ENCODE data around the gene ELK4.

ELK4 gene

DNA sequence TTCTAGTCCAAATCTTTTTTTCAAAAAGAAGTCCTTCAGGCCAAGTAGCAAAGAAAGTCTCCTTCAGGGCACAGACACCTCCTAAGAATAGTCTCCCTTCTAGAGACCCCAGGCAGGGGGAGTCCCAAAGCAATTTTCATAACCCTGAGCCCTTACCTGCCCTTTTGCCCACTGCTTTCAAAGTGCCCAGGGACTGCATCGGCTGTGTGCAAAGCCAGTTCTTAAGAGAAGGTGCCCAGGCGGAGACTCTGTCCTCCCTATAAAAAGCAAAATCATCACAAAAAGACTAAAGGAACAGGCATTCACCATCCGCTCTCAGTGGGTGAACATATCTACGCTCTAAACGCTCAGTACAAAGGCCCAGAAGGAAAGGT, 32.2 kb downstream of the ELK4 start:
- Histone ChIP-seq H3K9me3 (ENCODE audit: control insufficient read depth, insufficient read depth, low read length) (no peaks in the 10 kb centered on the region), H3K9ac (ENCODE audit: low read depth, low read length) (no peak overlapping the region), H3K4me3 (ENCODE audit: low read depth, low read length) (no peak overlapping the region), H3K27me3 (ENCODE audit: control insufficient read depth, insufficient read depth, low read length) (no peaks in the 10 kb centered on the region), H3K36me3 (ENCODE audit: control insufficient read depth, insufficient read depth, low read length) (peaks cover 6% of the 10 kb centered on the region), H3K4me1 (ENCODE audit: control insufficient read depth, insufficient read depth, low read length) (peaks cover 2% of the 10 kb centered on the region)

DNA sequence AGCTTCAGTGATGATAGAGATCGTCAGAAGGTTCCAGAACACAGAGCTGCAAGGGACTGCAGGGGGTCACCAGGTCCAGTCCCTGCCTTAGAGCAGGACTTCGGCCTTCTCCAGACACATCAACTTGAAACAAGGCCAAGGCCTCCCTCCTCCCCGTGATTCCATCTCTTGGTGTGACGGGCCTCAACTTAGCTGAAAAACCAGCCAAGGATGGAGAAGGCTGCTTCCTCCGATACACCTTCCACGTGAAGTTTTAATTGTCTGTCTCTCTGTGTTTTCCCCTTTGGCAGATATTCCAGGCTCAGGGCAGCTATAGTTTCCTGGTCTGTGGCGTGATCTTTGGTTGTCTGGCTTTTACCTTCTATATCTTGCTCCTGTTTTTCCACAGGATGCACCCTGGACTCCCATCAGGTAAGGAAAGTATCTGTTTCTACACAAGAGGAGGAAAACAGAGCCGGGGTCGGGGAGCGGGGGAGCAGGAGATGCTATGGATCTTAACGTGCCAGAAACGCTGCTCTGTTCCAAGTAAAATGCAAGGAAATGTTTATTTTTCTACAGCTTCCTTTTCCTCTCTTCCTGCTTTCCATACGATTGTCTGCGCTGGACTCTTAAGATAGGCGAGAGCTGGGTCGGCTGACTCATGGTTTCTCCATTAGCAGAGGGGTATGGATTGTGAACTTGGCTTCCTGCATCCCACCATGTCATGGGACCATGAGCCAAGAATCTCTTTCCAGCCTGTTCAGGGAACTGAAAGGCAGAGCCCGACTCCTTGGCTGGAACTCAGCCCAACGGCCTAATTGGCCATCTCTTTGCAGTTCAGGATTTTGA, 32.8 kb downstream of the ELK4 start:
- no peak overlapping the region for H3K4me3 ChIP-seq (ENCODE audit: low read depth, low read length)
- peaks cover 2% of the 10 kb centered on the region for H3K4me1 ChIP-seq (ENCODE audit: control insufficient read depth, insufficient read depth, low read length)
- H3K27me3 ChIP-seq (ENCODE audit: control insufficient read depth, insufficient read depth, low read length): no peaks in the 10 kb centered on the region
- no peak overlapping the region for H3K9ac ChIP-seq (ENCODE audit: low read depth, low read length)
- no peaks in the 10 kb centered on the region for H3K9me3 ChIP-seq (ENCODE audit: control insufficient read depth, insufficient read depth, low read length)
- peaks cover 6% of the 10 kb centered on the region for H3K36me3 ChIP-seq (ENCODE audit: control insufficient read depth, insufficient read depth, low read length)

DNA sequence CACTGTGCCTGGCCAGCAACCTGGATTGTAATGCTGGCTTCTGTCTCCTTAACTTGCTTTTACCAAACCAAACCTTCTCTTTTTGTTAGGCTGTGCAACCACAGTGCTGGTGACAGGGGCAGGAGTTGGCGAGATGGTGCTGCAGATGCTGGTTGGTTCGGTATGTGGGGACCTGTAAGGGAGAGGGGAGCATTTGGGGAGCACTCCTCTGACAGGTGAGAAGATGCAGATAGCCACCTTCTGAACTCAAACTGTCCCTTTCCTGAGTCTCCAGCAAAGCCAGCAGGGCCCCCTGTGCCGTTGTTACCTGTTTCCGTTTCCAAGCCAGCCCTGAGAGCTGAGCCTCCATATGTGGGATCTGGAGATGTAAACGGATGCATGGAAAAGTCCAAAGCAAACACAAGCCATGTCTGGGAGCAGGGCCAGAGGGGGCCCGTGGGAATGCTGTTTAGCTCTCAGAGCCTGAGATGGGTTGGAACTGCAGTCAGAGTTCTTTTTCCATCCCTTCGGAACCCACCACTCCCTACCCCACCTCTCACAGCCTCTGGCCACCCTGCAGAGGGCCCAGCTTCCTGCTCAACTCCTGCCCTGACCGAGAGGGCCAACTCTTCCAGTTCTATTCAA, 34.0 kb downstream of the ELK4 start:
- no peak overlapping the region for H3K9ac ChIP-seq (ENCODE audit: low read depth, low read length)
- no peak overlapping the region for H3K4me3 ChIP-seq (ENCODE audit: low read depth, low read length)
- no peaks in the 10 kb centered on the region for H3K27me3 ChIP-seq (ENCODE audit: control insufficient read depth, insufficient read depth, low read length)
- H3K4me1 ChIP-seq (ENCODE audit: control insufficient read depth, insufficient read depth, low read length): peaks cover 2% of the 10 kb centered on the region
- no peaks in the 10 kb centered on the region for H3K9me3 ChIP-seq (ENCODE audit: control insufficient read depth, insufficient read depth, low read length)
- H3K36me3 ChIP-seq (ENCODE audit: control insufficient read depth, insufficient read depth, low read length): peaks cover 6% of the 10 kb centered on the region

DNA sequence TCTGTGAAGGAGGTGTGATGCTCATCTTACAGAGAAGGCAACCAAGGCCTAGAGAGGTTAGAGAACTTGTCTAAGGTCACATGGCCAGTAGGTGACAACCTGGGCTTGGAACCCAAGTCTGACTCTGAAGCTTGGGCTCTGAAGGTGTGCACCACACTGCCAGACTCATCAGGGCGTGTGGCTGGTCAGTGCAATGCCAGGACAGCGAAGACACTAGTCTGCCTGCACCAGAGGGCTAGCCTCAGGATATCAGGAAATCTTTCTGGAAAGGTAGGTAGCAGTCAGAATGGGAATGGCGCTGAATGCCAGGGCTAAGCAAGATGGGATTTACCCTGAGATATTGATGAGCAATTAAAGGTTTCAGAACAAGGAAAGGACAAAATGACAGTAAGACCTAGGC, 34.9 kb downstream of the ELK4 start:
- H3K9ac ChIP-seq (ENCODE audit: low read depth, low read length): no peak overlapping the region
- H3K4me1 ChIP-seq (ENCODE audit: control insufficient read depth, insufficient read depth, low read length): no peaks in the 10 kb centered on the region
- no peaks in the 10 kb centered on the region for H3K27me3 ChIP-seq (ENCODE audit: control insufficient read depth, insufficient read depth, low read length)
- no peaks in the 10 kb centered on the region for H3K9me3 ChIP-seq (ENCODE audit: control insufficient read depth, insufficient read depth, low read length)
- no peak overlapping the region for H3K4me3 ChIP-seq (ENCODE audit: low read depth, low read length)
- H3K36me3 ChIP-seq (ENCODE audit: control insufficient read depth, insufficient read depth, low read length): peaks cover 6% of the 10 kb centered on the region

DNA sequence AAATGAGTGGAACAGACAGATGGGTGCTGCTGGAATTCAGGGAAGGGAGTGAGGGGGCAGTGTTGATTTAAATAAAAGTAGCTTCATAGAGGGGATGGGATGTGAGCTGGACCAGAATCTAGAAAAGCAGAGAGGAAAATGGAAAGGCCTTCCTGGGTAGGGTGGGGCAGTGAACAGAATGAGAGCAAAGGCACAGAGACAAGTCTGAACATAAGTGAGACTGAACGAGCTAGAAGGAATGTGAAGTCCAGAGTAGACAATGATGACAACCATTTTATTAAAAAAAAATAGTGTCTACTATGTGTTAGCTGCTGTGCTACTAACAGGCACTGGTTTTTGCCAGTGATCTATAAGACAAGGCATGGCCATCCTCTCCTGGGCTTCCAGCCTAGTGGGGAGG, 36.0 kb downstream of the ELK4 start:
- peaks cover 6% of the 10 kb centered on the region for H3K36me3 ChIP-seq (ENCODE audit: control insufficient read depth, insufficient read depth, low read length)
- H3K4me1 ChIP-seq (ENCODE audit: control insufficient read depth, insufficient read depth, low read length): peaks cover 4% of the 10 kb centered on the region
- no peaks in the 10 kb centered on the region for H3K9me3 ChIP-seq (ENCODE audit: control insufficient read depth, insufficient read depth, low read length)
- H3K4me3 ChIP-seq (ENCODE audit: low read depth, low read length): no peak overlapping the region
- H3K9ac ChIP-seq (ENCODE audit: low read depth, low read length): no peak overlapping the region
- peaks cover 4% of the 10 kb centered on the region for H3K27me3 ChIP-seq (ENCODE audit: control insufficient read depth, insufficient read depth, low read length)

DNA sequence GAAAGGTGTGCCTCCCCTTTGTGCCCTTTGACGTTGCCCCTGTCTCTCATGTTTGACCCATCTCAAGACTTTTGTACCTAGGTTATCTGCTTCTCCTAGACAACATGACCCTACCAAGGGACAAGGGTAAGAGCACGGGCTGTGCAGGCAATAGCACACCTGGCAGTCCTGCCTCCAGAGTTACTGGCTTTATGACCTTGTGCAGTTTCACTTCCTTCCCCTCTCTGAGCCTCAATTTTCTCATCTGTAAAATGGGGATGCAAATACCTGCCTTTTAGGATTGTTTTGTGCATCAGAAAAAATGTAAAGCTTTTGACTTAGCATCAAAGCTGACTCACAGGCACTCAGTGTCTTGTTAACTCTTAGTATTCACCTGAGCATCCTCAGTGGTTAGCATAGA, 36.4 kb downstream of the ELK4 start:
- peaks cover 6% of the 10 kb centered on the region for H3K36me3 ChIP-seq (ENCODE audit: control insufficient read depth, insufficient read depth, low read length)
- peaks cover 4% of the 10 kb centered on the region for H3K27me3 ChIP-seq (ENCODE audit: control insufficient read depth, insufficient read depth, low read length)
- no peak overlapping the region for H3K4me3 ChIP-seq (ENCODE audit: low read depth, low read length)
- H3K4me1 ChIP-seq (ENCODE audit: control insufficient read depth, insufficient read depth, low read length): peaks cover 4% of the 10 kb centered on the region
- no peaks in the 10 kb centered on the region for H3K9me3 ChIP-seq (ENCODE audit: control insufficient read depth, insufficient read depth, low read length)
- H3K9ac ChIP-seq (ENCODE audit: low read depth, low read length): no peak overlapping the region

- Histone ChIP-seq H3K9ac (ENCODE audit: low read depth, low read length) (no peak overlapping the region), H3K4me3 (ENCODE audit: low read depth, low read length) (no peak overlapping the region), H3K9me3 (ENCODE audit: control insufficient read depth, insufficient read depth, low read length) (no peaks in the 10 kb centered on the region), H3K27me3 (ENCODE audit: control insufficient read depth, insufficient read depth, low read length) (peaks cover 4% of the 10 kb centered on the region), H3K36me3 (ENCODE audit: control insufficient read depth, insufficient read depth, low read length) (peaks cover 6% of the 10 kb centered on the region), H3K4me1 (ENCODE audit: control insufficient read depth, insufficient read depth, low read length) (peaks cover 4% of the 10 kb centered on the region)
Measured at GRCh38 chr1:205594846-205595245, 37.0 kb downstream of the ELK4 start.

DNA sequence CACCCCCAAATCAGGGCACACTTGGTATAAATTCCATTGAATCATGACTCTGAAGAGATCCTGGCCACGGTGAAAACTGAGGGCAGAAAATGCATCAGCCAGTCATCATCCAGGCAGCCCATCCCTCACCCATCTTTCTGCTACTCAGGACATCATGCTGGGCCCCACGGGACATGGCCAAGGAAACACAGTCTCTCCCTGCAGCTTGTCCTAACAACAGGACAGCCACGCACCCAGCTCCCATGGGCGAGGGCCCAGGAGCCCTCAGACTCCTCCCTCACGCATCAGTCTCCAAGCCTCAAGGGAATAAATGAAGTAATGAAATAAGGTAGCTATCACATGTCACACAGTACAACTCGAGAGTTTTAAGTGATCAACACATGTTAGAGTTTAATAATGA, 37.8 kb downstream of the ELK4 start:
- Histone ChIP-seq H3K27me3 (ENCODE audit: control insufficient read depth, insufficient read depth, low read length) (peaks cover 4% of the 10 kb centered on the region), H3K4me1 (ENCODE audit: control insufficient read depth, insufficient read depth, low read length) (peaks cover 4% of the 10 kb centered on the region), H3K36me3 (ENCODE audit: control insufficient read depth, insufficient read depth, low read length) (peaks cover 6% of the 10 kb centered on the region), H3K4me3 (ENCODE audit: low read depth, low read length) (no peak overlapping the region), H3K9ac (ENCODE audit: low read depth, low read length) (no peak overlapping the region), H3K9me3 (ENCODE audit: control insufficient read depth, insufficient read depth, low read length) (no peaks in the 10 kb centered on the region)

GRCh38 chr1:205593532-205593931, 38.3 kb downstream of the ELK4 start:
- peaks cover 4% of the 10 kb centered on the region for H3K4me1 ChIP-seq (ENCODE audit: control insufficient read depth, insufficient read depth, low read length)
- no peak overlapping the region for H3K4me3 ChIP-seq (ENCODE audit: low read depth, low read length)
- no peak overlapping the region for H3K9ac ChIP-seq (ENCODE audit: low read depth, low read length)

DNA sequence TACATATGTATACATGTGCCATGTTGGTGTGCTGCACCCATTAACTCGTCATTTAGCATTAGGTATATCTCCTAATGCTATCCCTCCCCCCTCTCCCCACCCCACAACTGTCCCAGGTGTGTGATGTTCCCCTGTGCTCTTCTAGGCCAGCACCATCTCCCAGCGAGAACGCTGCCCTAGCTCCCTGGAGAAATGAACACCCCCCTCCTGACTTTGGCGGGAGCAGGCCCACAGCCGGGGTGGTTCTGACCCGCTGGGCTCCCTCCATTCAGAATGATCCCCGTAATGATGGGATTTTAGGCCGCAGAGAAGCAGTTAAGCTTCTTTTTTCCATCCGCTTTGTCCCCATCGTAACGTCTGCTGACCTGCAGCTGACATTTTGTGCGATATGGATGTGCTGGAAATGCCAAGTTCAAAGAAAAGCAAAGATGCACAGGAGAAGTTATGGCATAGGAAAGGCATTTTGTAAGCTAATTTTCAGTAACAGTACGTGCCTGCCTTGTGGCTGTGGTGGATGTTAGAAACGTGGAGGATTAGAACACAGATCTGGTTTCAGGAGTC, 39.3 kb downstream of the ELK4 start:
- Histone ChIP-seq H3K4me3 (ENCODE audit: low read depth, low read length) (peak overlapping the region; percentile 62), H3K9ac (ENCODE audit: low read depth, low read length) (peak overlapping the region; percentile 68), H3K27me3 (ENCODE audit: control insufficient read depth, insufficient read depth, low read length) (peaks cover 4% of the 10 kb centered on the region), H3K4me1 (ENCODE audit: control insufficient read depth, insufficient read depth, low read length) (peaks cover 4% of the 10 kb centered on the region), H3K36me3 (ENCODE audit: control insufficient read depth, insufficient read depth, low read length) (peaks cover 2% of the 10 kb centered on the region), H3K9me3 (ENCODE audit: control insufficient read depth, insufficient read depth, low read length) (no peaks in the 10 kb centered on the region)

More at GRCh38 chr1:205593532-205593931, 38.3 kb downstream of the ELK4 start:
- Histone ChIP-seq H3K36me3 (ENCODE audit: control insufficient read depth, insufficient read depth, low read length) (peaks cover 6% of the 10 kb centered on the region), H3K27me3 (ENCODE audit: control insufficient read depth, insufficient read depth, low read length) (peaks cover 4% of the 10 kb centered on the region), H3K9me3 (ENCODE audit: control insufficient read depth, insufficient read depth, low read length) (no peaks in the 10 kb centered on the region)

- Histone ChIP-seq H3K4me3 (ENCODE audit: low read depth, low read length) (peak overlapping the region; percentile 62), H3K27me3 (ENCODE audit: control insufficient read depth, insufficient read depth, low read length) (peaks cover 4% of the 10 kb centered on the region), H3K36me3 (ENCODE audit: control insufficient read depth, insufficient read depth, low read length) (no peaks in the 10 kb centered on the region), H3K4me1 (ENCODE audit: control insufficient read depth, insufficient read depth, low read length) (peaks cover 4% of the 10 kb centered on the region), H3K9ac (ENCODE audit: low read depth, low read length) (peak overlapping the region; percentile 27), H3K9me3 (ENCODE audit: control insufficient read depth, insufficient read depth, low read length) (no peaks in the 10 kb centered on the region)
Measured at GRCh38 chr1:205591522-205592351, 40.1 kb downstream of the ELK4 start.
